ENCODE data around the gene COX8C.
"Not testable (repeated sequence)": the region's sequence is repeated elsewhere in the genome, so short reads cannot be mapped to it uniquely, and the experiment has no call there.

Gene COX8C

GRCh38 chr14:93375673-93376156 is 28.7 kb downstream of the COX8C start:
- no peak for DNase-seq (ENCODE audit: low spot score)

- no peak for DNase-seq (ENCODE audit: low spot score)
Measured at GRCh38 chr14:93379831-93380230, 32.8 kb downstream of the COX8C start.

GRCh38 chr14:93381644-93382043 is 34.7 kb downstream of the COX8C start:
- no peak for DNase-seq (ENCODE audit: low spot score)

- not testable (repeated sequence) for DNase-seq (ENCODE audit: low spot score)
Measured at GRCh38 chr14:93384256-93384655, 37.3 kb downstream of the COX8C start.

GRCh38 chr14:93395231-93395630 is 48.2 kb downstream of the COX8C start:
- DNase-seq (ENCODE audit: low spot score) = no peak

- no peak for DNase-seq (ENCODE audit: low spot score)
Measured at GRCh38 chr14:93396456-93396855, 49.5 kb downstream of the COX8C start.
